HG02610 (cell line): Measurements from ENCODE around the gene GSG1L2.

Source experiments
- ATAC-seq: cut with Tn5 transposase; IDR thresholded peaks from one replicate; pipeline ENCODE4 v1.9.1; 2021; ENCODE audit warnings: mild to moderate bottlenecking, moderate library complexity; ENCODE audit not compliant: unreplicated experiment

The GSG1L2 gene

GRCh38 chr17:9825641-9826150, 3.8 kb upstream of the GSG1L2 start, which contains the start of gene GLP2R:
GLP2R (plus strand) TSS chr17:9825924; CDS start chr17:9826064, 140 bp downstream.
- no peak for ATAC-seq

- ATAC-seq = no peak
Observed at GRCh38 chr17:9824797-9825338, 3.0 kb upstream of the GSG1L2 start.

DNA sequence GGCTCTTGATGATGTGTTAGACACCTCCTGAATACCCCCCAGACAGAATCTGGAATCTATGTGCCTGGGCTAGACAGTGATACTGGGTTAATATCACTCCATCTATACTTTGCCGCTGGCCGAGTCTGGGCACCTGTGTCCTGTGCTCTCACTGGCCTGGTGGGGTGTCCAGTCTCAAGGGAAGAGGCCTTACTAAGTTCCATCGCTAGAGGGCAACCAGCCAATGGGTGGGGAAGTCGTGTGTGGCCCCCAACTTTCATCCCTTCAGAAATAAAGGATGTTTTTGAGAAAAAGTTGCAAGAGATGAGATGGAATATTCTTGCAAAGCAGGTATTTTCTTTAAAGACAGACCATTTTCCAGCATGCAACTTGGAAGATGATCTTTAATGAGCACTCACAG, 2.2 kb upstream of the GSG1L2 start:
- ATAC-seq = no peak

DNA sequence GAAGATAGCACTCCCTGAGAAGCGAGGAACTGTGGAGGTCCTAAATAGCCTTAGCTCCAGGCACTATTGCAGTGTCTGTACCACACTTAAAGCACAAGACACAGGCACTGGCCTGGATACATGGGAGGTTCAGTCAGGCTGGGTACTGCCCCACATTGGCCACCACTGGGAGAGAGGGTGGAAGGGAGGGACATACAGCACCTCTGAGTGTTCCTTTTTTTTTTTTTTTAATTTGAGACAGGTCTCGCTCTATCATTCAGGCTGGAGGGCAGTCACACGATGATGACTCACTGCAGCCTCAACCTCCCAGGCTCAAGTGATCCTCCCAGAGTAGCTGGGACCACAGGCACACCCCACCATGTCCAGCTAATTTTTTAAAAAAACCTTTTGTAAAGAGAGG, 1.4 kb downstream of the GSG1L2 start:
- no peak for ATAC-seq

DNA sequence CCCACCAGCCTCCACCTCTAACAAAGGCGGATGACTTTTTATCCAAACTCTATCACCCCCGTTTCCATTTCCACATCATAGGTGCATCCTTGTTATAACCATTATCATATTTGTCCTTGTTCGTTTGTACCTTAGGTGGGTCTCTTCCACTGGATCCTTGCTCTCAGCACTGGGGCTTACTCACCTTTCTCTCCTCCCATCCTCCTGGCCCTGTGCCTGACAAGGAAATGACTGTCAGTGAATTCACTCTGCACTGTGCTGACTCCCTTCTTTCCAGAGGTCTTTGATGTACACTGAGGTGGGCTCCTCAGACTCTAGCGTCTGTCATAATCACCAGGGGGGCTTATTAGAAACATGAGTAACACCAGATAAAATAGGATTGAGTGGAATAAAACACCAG, 3.1 kb downstream of the GSG1L2 start:
- ATAC-seq = no peak

- no peak for ATAC-seq
Observed at GRCh38 chr17:9817086-9817485, 4.8 kb downstream of the GSG1L2 start.

DNA sequence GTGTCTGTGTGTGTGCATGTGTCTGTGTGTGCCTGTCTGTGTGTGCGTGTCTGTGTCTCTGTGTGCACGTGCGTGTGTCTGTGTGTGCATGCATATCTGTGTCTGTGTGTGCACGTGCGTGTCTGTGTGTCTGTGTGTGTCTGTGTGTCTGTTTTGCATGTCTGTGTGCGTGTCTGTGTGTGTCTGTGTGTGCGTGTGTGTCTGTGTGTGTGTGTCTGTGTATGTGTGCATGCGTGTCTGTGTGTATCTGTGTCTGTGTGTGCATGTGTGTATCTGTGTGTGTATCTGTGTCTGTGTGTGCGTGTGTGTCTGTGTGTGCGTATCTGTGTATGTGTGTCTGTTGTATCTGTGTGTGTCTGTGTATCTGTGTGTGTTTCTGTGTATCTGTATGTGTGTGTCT, 5.4 kb downstream of the GSG1L2 start:
- ATAC-seq = no peak

GRCh38 chr17:9814337-9814945, 7.4 kb downstream of the GSG1L2 start:
- no peak for ATAC-seq

DNA sequence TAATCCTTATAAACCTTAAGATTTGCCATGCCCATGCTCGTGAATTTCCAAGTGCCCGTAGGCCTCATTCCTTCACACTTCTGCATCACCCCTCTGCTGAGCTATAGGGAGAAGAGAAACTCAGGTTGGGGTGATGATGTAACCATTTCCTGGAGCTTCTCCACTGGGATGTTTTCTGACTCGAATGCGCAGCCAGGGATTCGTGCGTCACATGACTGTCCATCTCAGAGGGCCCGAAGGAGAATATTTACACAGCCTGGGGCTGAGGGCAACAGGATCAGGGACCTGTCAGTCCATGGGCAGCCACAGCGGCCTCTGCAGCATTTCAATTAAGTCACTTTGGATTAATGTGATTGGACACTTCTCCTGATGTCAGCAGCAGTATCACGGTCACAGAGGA, 8.7 kb downstream of the GSG1L2 start:
- no peak for ATAC-seq

- ATAC-seq = no peak
Observed at GRCh38 chr17:9811537-9811936, 10.3 kb downstream of the GSG1L2 start.

DNA sequence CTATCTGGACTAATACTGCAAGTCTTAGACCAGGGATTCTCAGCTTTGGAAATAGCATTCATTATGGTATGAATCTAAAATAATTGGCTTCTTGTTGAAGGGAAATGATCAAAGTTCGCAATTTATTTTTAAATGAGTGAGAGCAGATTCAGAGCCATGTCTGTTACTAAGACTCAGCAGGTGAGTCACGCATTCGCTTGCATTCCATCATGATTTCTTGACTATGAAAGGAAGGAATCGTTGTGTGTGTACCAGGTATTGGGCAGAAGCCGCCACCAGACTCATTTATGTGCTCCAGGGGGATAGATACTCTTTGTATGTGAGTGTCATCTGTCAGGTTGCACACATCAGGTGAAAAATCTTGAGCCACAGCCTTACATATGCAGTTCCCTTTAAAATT, 10.8 kb downstream of the GSG1L2 start:
- ATAC-seq = no peak

- ATAC-seq = no peak
Observed at GRCh38 chr17:9810100-9810949, 11.6 kb downstream of the GSG1L2 start.

GRCh38 chr17:9809409-9809808, 12.5 kb downstream of the GSG1L2 start:
- ATAC-seq = no peak

- ATAC-seq = no peak
Observed at GRCh38 chr17:9806699-9807098, 15.2 kb downstream of the GSG1L2 start.

- no peak for ATAC-seq
Observed at GRCh38 chr17:9805769-9806168, 16.1 kb downstream of the GSG1L2 start.

DNA sequence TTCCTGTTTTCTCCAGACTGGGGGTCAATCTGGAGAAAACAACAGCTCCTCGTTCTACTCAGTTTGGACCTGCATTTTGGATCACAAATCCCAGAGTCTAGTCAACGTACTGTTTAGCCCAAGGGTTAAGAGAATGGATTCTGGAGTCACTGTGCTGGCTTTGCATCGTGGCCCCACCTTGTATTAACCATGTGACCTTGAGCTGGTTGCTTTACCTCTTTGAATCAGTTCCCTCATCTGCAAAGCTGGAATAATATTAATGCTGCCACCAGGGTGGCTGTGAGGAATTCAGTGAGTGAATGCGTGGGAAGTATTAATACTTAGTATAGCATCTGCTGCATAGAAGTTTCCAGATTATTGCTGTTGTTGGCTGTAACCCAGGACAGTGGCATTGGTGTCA, 19.2 kb downstream of the GSG1L2 start:
- no peak for ATAC-seq

DNA sequence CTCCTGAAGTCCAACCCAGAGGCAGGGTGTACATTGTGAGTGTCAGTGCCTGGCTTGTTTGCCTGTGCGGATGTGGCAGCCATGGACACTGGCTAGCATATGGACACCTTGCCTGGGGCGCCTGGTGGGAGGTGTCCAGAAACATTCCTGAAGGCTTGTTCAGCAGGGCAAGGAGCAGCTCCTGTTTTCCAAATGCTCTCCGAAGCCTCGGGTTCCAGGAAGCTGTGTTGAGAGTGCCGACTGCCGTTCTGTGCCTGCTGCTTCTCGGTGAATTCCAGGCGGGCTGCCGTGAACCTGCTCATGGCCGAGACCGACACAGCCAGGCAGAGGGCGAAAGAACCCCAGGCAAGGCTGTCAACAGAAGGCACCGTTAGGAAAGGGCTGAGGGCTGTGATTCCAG, 19.6 kb downstream of the GSG1L2 start:
- ATAC-seq = no peak

- ATAC-seq = no peak
Observed at GRCh38 chr17:9801505-9801904, 20.4 kb downstream of the GSG1L2 start.

GRCh38 chr17:9798724-9799123, 23.2 kb downstream of the GSG1L2 start:
- ATAC-seq = no peak

- ATAC-seq = no peak
Observed at GRCh38 chr17:9798008-9798407, 23.9 kb downstream of the GSG1L2 start.

DNA sequence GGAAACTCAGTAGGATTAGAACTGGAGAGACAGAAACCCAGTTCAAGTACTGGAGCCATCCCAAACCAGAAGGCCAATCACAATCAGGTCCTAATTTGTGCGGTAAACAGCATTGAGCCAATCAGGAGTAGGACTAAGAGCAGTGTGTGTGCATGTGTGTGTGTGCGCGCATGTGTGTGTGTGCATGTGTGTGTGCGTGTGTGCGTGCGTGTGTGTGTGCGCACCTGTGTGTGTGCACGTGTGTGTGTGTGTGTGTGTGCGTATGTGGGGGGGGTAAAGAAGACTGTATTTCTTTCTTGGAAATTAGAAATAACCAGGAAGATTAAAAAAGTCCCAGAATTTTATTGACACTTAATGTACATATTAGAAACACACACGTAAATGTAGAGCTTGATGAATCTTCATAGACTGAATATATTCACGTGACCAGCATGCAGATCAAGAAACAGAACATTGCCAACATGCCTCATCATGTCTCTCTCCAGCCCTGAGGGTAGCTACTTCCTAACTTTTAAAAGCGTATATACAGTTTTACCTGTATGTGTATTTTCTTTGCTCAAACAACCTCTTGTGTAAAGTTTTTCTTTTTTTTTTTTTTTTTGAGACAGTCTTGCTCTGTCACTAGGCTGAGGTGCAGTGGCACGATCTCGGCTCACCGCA, 29.6 kb downstream of the GSG1L2 start:
- ATAC-seq = no peak
